HG03521 (cell line): ENCODE measurements around the gene TXK.
"Not testable (repeated sequence)": the region's sequence is repeated elsewhere in the genome, so short reads cannot be mapped to it uniquely, and the experiment has no call there.

Experiments used
- ATAC-seq: cut with Tn5 transposase; IDR thresholded peaks from one replicate; pipeline ENCODE4 v1.9.1; 2021; ENCODE audit warnings: mild to moderate bottlenecking, moderate library complexity; ENCODE audit not compliant: unreplicated experiment

TXK gene

GRCh38 chr4:48134081-48134480, at the start of gene TXK:
Gene TXK, minus strand, starts transcription at chr4:48134250. Its CDS starts 80 bp downstream, at chr4:48134170.
- no peak for ATAC-seq

- ATAC-seq: no peak
Measured at GRCh38 chr4:48180234-48180633, 46.2 kb upstream of the TXK start.

- ATAC-seq: no peak
Measured at GRCh38 chr4:48178931-48179330, 44.9 kb upstream of the TXK start.

- no peak for ATAC-seq
Measured at GRCh38 chr4:48175806-48176205, 41.8 kb upstream of the TXK start.

- ATAC-seq: no peak
Measured at GRCh38 chr4:48175328-48175727, 41.3 kb upstream of the TXK start.

- ATAC-seq: no peak
Measured at GRCh38 chr4:48173056-48173991, 39.3 kb upstream of the TXK start.

- ATAC-seq: no peak
Measured at GRCh38 chr4:48172651-48173050, 38.6 kb upstream of the TXK start.

GRCh38 chr4:48169636-48170035, 35.6 kb upstream of the TXK start:
- ATAC-seq: no peak

GRCh38 chr4:48167538-48168263, 33.7 kb upstream of the TXK start:
- no peak for ATAC-seq

- ATAC-seq: not testable (repeated sequence)
Measured at GRCh38 chr4:48164561-48164960, 30.5 kb upstream of the TXK start.

- ATAC-seq: no peak
Measured at GRCh38 chr4:48163746-48164145, 29.7 kb upstream of the TXK start.

GRCh38 chr4:48162162-48162561, 28.1 kb upstream of the TXK start:
- no peak for ATAC-seq

- ATAC-seq: no peak
Measured at GRCh38 chr4:48157271-48157670, 23.2 kb upstream of the TXK start.

- no peak for ATAC-seq
Measured at GRCh38 chr4:48156423-48156822, 22.4 kb upstream of the TXK start.

GRCh38 chr4:48153791-48154550, 19.9 kb upstream of the TXK start:
- ATAC-seq: no peak

- ATAC-seq: no peak
Measured at GRCh38 chr4:48152259-48152658, 18.2 kb upstream of the TXK start.

- ATAC-seq: no peak
Measured at GRCh38 chr4:48149827-48150370, 15.8 kb upstream of the TXK start.

GRCh38 chr4:48147621-48148020, 13.6 kb upstream of the TXK start:
- no peak for ATAC-seq

- no peak for ATAC-seq
Measured at GRCh38 chr4:48141048-48141447, 7.0 kb upstream of the TXK start.

- ATAC-seq: no peak
Measured at GRCh38 chr4:48139691-48140090, 5.6 kb upstream of the TXK start.

GRCh38 chr4:48138936-48139335, 4.9 kb upstream of the TXK start:
- ATAC-seq: peak; percentile 69
